ENCODE results near the gene GMPPB.
A peak's percentile ranks its signal among the peaks of the same experiment; 100 is the strongest.
"Not testable (repeated sequence)": the region's sequence is repeated elsewhere in the genome, so short reads cannot be mapped to it uniquely, and the experiment has no call there.

GMPPB gene

DNA sequence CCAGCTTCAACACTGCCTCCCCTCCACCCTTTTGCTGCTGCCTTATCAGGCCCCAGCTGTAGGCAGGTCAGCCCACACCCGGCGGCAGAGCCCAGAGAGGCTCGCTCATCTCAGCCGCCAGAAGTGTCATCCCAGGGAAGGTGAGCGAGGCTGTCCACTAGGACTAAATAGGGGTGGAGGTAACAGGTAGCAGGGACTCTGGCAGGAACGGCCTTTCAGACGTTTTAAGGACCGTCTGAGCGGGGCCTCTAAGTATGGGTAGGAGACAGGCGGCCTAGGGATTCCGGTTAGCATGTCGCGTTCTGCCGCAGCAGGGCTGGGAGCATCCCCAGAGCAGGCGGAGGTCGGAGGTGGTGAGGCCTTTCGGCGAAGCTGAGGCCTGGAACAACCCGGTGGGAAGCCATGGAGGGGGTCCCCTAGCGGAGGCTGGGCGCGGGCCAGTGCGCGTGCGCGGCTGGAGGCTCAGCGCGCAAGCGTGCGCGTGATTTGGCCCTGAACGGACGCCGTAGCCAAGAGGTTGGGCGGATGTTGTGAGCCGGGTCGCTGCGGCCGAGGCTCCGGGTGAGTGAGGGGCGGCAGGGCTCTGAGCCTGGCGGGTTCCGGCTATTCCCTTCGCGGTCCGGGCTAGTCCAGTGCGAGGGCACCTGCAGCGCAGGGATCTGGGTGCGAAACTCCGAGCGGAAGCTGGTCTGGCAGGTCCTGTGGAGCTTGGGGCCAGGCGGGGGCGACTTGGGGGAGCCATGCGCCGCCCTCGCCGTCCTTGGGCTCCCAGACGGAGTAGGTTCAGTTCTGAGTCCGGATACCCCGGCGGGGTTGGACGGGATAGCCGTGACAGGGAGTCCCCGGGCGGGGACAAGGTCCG lies 34.5 kb downstream of the GMPPB start, which contains the start of the genes MST1 and RNF123:
Gene MST1 (minus strand): TSS at position 429 of the 862 bp plus-strand sequence. CDS start 783 bp downstream, outside the sequence.
Gene RNF123 (plus strand): TSS at position 512 of the 862 bp plus-strand sequence. CDS start 1,609 bp downstream, outside the sequence.
- peak; percentile 95 for DNase-seq

DNA sequence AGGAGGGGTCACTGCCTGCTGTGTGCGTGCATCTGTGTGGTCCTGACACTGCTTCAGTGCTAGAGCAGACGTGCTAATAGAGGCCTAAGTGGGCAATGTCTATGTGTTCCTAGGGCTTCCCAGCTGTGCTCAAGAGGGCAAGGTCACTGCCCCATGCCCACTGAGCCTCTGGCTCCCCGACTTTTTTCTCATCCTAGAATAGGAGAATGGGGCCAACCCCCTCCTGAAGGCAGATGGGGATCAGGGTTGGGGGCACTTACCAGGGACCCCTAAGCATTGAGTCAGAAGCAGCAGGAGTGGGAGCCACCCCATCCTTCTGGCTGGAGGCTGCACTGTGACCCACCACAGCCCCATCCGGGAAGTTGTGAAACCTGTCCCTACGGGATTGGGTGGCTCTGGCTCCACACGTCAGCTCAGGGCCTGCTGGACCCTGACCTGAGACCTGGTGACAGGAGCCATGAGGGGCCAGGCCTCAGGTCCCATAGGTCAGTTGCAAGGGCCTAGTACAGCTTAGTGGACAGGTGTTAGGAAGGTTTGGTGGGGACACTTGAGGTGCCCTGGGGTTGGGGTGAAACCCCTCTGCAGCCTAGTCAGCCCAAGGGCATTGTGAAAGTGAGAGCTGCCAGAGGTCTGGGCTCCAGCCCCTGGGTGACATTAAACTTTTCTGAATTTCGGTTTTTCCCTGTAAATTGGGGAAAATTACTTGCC lies 35.3 kb downstream of the GMPPB start:
- not testable (repeated sequence) for DNase-seq

DNA sequence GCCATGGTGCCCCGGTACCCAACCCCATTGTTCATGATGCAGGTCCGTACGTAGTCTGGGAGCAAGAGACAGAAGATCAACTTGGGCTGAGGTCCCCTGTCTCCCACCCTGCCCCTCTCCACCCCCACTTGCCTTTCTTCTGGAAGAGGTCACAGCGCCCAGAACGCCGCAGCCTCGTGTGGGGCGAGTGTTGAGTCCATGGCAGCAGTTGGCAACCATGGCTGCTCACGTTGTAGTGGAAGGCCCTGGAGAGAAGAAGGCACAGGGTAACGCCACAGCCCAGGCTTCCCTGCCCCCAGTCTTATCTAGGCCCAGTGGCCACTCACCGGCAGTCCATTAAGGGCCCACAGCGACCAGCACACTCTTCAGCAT lies 36.3 kb downstream of the GMPPB start:
- DNase-seq = not testable (repeated sequence)

DNA sequence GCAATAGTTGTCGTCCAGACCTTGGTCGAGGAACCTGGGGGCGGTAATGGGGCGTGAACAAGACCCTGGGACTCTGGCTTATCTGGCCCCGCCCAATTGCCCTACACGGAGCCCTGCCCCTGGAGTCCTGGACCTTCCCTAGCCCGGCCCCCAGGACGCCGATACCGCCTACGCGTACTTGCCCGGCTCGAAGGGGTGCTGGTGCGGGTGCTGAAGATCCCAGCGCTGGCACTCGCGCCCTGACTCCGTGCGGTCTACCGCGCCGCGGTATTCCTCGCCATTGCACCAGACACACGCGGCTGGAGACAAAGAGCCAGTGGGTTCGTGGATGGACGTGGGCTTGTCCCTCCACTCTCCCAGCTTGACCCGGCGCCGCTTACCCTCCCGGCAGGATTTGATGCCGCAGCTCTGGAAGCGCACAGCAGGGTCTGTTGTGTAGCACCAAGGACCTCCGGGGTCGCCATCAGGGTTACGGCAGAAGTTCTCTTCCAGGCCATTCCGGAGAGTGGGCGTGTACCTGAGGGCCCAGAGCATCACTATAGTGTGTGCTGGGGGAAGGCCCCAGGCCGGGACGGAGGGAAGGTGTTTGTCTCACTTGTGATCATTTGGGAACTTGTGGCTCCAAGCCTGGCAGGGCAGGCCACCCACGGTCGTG lies 36.9 kb downstream of the GMPPB start:
- DNase-seq = peak; percentile 44

DNA sequence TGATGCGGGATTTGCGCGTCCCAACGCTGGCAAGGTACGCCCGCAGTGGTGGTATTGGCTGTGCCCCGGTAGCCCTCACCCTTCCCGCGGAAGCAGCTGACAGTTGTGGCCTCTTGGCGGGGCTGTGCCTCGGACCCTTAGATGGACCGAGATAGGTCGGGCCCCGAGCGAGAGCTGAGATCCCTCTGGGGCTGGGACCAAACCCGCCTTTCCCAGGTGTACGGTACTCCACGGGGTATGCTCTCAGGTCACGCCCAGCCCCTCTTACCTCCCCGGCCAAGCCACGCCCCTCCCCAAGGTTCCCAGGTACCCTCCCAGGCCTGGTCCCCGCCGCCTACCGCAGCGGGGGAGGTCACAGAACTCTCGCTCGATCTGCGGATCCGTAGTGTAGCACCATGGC lies 37.4 kb downstream of the GMPPB start:
- DNase-seq = peak; percentile 44

DNA sequence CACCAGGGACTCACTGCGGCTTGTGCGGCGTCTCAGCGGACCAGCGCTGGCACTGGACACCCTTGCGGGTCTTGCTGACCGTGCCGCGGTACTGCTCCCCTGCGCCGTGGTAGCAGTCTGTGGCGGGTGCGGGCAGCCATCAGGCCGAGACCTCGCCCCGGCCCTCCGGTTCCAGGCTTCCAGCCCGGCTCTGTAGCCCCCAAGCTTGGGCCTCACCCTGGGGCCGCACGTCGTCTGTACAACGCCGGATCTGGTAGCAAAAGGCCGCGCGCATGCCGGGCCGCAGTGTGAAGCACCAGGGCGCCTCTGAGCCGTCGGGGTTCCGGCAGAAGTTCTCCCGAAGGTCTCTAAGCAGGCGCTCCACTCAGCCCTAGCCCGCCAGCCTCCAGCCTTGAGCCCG lies 37.9 kb downstream of the GMPPB start:
- not testable (repeated sequence) for DNase-seq

DNA sequence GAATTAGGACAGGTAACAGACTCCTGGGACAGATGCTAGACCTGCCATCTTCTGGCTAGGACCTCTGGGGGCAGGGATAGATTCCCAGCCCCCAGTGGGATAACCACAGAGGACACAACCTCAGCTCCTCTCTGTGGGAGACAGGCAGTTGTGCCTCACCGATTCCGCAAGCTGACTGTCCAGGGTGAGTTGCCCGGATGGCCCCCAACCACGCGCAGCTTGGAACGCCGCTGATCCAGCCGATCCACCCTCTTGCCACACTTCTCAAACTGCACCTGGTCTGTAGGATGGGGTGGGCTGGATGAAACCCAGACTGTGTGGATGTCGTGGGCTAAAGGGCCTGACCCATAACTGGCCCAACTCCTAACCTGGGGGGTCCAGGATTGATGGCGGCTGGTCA lies 38.6 kb downstream of the GMPPB start:
- not testable (repeated sequence) for DNase-seq

DNA sequence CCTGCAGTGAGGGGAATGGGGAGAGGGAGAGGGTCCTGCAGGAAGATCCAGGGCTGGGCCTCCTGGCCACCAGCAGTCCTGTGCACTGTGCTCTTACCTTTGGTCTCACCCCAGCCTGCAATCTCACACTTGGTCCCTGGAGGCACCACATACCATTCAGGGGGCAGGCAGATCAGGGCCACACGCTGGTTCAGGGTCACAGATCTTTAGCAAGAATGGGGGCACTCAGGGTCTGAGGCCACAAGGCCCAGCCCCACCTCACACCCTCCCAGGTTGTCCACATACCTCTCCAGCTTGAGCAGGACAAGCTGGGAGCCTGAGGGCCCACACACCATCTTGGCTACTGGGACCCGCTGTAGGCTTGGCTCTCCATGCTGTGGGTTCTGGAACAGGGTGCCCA lies 39.3 kb downstream of the GMPPB start:
- DNase-seq = not testable (repeated sequence)

DNA sequence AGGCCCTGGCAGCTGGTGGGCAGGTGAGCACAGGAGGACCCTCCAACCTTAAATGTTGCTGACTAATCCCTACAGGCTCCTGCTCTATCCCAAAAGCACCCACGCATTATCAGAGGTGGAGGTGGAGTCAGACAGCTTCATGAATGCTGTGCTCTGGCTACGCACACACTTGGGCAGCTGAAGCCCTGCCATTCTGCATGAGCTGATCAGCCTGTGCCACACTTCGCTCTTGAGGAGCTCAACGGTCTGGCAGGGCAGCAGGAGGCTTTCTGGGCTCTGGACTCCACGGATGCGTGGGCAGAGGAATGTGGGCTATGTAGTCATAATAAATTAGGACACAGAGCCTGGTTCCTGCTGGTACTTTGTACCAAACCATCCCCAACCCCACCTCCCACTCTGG lies 40.6 kb downstream of the GMPPB start:
- DNase-seq = no peak

DNA sequence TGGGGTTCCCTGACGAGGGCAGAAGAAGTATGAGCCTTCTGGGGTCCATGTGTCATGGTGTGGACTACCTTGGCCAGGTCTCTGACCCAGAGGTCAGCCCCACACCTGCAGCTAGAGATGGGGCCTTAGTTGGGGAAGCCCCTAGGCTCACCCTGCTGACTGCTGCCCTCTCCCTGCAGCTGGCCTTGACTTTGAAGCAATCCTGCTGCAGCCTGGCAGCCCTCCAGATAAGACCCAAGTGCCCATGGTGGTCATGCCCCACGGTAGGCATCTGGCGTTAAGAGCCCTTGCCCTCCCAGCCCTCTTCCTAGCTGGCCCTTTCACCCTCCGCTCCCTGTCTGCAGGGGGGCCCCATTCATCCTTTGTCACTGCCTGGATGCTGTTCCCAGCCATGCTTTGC lies 42.2 kb downstream of the GMPPB start:
- no peak for DNase-seq

DNA sequence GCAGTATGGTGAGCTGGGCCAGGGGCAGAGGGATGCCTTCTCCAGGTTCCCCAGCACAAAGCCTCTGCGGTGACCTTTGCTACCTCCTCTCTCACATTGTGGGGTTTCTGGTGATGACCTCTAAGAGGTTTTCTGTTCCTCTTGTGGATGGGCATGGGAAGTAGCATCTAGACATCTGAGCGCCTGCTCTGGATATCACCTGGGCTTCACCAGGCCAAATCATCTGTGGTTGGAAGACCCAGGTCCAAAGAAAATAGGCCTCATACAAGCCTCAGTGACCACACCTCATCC lies 42.6 kb downstream of the GMPPB start:
- DNase-seq = no peak

DNA sequence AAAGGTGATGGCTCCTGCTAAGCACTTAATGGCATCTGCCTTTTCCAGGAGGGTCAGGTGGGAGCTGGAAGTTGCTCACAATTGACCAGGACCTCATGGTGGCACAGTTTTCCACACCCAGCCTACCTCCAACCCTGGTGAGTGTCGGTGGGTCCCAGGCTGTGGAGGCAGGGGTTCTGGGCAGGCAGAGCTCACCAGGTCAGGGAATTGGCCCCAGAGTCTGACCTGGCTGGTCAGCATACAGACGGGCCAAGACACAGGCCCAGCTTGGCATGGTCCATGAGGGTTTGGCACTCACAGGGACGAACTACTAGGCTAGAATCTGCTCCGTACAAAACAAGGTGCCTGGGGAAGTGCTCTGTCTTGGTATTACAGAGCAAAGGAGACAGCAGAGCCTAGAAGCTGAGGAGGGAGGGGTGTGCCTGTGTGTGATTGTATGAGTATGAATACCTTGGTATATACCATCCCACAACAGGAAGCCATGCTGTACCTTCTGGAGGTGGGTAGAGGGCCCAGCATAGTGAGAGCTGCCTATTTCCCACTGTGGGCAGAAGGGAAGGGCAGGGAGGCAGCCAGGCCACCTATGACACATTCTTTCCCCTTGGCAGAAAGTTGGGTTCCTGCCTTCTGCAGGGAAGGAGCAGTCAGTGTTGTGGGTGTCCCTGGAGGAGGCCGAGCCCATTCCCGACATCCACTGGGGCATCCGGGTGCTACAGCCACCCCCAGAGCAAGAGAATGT lies 43.1 kb downstream of the GMPPB start:
- DNase-seq = no peak

DNA sequence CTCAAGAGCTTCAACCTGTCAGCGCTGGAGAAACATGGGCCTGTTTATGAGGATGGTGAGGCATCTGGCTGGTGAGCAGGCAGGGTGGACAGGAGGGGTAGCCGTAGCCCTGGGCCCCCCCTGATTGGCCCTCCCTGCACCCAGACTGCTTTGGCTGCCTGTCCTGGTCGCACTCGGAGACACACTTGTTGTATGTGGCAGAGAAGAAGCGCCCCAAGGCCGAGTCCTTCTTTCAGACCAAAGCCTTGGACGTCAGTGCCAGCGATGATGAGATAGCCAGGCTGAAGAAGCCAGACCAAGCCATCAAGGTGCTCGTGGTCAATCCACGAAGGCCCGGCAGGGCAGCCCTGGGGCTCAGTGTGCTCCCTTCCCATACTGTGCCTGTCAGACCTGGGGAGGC lies 47.8 kb downstream of the GMPPB start:
- no peak for DNase-seq

DNA sequence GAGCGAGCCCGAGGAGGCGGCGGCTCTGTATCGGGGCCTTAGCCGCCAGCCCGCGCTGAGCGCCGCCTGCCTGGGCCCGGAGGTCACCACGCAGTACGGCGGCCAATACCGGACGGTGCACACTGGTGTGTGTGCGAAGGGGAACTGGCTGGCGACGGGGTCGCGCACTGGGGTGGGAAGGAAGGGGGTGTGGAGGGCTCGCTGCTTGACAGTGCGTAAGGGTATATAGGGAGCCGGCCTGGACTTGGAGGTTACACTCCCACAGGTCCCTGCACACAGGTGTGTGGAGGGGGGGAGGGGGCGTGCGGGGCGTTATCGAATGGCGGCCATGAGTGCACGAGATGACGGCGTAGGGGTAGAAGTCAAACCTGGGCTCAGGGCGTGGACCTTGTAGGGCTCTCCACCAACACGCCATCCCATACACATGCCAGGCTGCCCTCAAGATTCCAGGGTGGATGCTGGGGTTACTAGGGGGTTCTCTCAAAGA lies 49.2 kb downstream of the GMPPB start:
- no peak for DNase-seq

DNA sequence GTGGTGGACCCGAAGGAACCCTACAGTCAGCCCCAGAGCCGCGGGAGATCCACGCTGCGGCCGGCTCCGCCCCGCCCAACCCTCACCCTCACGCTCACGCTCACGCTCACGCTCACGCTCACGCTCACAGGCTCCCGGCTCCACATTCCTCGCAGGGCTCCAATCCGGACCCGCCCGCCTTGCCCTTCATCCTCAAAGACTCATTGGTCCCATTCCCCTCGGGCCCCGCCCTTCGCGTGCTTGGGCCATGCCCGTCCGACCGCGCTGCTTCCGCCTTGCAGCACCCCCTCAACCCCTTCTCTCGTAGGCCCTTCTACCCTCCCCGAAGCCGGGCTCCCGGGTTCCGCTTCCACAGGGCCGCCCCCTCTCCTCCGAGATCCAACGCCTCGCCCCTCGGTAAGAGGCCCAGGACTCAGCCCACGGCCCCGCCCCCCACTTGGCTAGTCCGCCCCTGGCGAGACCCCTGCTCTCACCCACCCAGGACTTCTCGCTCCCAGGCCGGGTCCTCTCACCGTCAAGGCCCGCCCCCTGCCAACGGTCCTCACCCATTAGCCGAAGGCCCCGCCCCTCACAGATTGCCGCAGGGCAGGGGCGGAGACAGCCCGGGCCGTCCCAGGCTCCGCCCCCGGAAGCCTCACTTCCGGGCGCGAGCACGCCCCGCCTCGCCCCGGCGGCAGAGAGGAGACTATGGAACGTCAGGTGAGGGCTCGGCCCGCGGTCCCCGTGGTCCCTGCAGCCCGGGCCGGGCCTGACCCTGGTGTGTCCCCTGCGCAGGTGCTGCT lies 49.8 kb downstream of the GMPPB start, which contains the start of gene APEH:
Gene APEH (plus strand): TSS at position 637 of the 782 bp plus-strand sequence. CDS start 51 bp downstream, at position 688.
- peak; percentile 98 for DNase-seq

DNA sequence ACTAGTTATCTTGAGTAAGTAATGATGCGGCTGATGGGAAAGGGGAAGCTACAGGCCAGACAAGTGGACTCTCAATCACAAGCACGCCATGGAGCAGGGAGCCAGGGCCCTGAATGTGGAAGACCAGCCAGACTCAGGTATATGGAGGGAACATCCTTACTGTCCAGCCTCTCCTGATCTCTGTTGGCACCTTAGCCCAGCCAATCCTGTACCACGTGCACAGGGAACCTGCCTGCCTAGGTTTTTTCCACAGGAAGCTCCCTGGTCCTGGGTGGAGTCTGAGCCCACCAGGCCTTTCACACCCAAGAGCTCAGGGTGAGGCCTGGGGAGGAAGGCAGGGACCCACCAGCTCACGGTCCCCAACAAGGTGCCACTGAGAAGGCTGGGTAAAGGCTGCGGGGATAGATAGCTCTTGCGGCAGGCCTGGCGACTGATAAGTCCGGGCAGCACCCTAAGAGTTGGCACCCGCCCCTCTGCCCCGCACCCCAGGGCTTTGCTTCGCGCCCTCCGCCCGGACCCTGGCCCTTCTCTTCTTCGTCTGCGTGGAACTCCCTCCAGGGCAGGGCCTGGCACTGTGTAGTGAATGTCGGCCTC lies 50.5 kb downstream of the GMPPB start:
- no peak for DNase-seq

DNA sequence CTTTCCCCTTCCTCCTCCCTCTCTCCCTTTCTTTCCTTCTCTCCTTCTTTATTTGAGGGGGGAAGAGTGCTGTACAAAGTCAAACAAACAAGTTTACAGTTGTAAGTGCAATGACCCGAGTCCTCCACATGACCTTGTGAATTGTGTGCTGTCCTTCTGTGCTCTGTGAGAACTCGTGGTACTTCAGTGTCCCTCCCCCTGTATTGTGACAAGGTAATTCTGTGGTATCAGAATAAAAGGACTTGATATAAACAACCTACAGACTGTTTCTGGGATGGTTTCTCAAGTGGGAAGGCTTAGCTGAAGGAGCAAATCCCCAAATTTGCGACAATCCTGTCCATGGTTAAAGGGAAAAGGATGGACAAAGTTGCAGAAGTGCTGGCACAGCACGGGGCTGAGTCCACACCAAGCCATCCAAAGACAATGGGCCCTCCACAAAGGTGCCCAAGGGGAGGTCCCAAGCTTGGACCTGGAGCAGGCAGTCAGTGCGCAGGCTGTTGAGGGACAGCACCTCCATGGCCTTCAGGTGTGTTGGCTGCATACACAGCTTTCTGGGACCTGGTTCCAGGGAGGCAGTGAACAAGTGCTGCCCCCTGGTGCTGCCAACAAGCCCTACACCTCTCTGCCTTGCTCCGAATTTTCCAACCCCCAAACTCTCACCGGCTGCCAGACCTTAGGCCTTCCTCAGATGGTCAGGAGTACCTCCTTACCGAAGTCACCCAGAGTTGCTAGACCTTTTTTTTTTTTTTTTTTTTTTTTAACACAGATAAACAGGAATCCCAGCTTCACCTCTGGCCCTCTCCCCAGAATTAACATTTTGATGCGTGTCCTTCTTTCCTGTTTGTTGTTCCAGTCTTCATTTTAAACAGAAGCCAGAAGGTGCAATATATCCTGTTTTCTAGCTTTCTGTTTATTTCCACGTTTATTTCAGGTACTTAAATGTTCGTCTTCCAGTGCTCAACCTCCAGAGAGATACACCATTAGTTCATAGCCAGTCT lies 52.2 kb downstream of the GMPPB start:
- peak; percentile 77 for DNase-seq

DNA sequence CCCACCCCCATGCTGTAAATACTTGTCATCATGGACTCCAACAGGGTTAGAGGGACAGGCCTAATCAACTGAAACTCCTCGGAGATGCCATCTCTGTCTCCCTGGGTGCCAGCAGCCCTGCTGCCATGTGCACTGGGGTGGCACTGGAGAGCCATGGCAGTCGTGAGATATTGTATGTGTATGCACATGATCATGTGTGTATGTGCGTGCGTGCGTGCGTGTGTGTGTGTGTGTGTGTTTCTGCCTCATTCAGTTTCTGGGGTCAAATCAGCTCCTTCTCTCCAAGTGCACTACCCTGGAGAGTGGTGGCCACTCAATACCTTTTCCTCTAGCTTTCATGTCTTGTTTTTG lies 52.8 kb downstream of the GMPPB start:
- DNase-seq = no peak
